GM18870 (cell line): ENCODE data around the gene DUOX2.

Experiments
- ATAC-seq: cut with Tn5 transposase; IDR thresholded peaks from one replicate; pipeline ENCODE4 v1.9.1; 2021; ENCODE audit warnings: moderate library complexity; ENCODE audit not compliant: unreplicated experiment

DUOX2 gene

GRCh38 chr15:45114076-45114750, at the start of gene DUOX2, which contains the start of gene DUOXA2:
TSS of gene DUOX2 (minus strand) at chr15:45114172. CDS start at chr15:45113411, 761 bp downstream.
TSS of gene DUOXA2 (plus strand) at chr15:45114326. CDS start at chr15:45114606, 280 bp downstream.
- no peak for ATAC-seq

- ATAC-seq, result no peak
Observed at GRCh38 chr15:45163508-45163856, 49.5 kb upstream of the DUOX2 start.

- no peak for ATAC-seq
Observed at GRCh38 chr15:45162771-45163507, 49.0 kb upstream of the DUOX2 start.

DNA sequence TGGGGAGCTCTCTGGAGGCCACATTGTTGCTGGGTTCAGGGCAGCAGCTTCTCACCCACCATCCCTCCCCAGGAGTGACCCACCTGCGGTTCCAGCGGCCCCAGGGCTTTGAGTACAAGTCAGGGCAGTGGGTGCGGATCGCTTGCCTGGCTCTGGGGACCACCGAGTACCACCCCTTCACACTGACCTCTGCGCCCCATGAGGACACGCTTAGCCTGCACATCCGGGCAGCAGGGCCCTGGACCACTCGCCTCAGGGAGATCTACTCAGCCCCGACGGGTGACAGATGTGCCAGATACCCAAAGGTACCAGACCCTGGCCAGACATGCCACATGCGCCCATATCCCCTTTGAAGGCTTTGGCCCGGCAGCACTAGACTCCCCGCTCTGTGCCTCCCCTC, 47.7 kb upstream of the DUOX2 start:
- no peak for ATAC-seq

DNA sequence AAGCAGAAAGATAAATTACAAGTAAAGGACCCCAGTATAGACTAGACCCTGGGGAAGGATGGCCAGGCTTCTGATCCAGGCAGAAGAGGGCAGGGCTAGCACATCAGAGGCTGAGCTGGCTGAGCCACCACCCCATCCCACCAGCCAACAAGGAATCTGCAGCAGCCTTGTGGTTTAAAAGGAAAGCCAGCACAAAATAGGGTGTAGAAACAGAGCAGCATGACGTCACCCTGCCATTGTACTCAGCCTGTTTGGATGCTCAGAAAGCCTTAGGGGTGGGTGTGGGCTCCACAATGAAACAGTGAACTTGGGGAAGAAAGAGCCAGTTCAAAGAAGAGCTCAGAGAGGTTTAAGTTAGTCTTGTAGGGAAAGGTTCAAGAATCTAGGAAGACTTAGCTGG, 44.0 kb upstream of the DUOX2 start:
- no peak for ATAC-seq

DNA sequence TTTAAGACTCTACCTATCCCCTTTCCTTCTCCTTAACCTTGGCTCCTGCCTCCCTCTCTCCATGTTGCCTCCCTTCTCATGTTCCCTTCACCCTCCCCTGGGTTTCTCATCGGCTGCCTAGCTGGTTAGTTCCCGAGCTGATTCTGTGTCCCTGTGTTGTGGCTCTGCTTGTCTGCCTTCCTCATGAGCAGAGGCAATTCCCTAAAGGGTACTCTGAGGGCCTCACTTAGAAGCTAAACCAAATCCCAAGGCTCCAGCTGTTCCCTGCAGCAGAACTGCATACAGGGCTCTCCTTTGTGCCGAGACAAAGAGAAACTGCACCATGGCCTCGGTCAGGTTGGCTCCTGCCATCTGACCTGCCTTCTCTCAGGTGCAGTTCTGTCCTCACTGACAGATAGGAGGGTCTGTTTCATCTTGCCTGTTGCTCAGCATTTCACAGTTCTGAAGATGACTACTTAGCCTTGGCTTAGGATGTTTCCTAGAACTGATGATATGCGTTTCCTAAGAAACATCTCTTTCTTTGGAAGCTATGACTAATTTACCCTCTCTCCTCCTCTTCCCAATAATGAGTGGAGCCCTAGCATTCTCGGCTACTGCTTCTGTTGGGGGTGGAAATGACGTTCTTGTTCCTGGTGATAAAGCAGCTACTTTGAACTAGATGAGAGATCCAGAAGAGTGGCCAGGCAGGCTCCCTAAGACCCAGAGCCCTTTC, 42.9 kb upstream of the DUOX2 start:
- no peak for ATAC-seq

DNA sequence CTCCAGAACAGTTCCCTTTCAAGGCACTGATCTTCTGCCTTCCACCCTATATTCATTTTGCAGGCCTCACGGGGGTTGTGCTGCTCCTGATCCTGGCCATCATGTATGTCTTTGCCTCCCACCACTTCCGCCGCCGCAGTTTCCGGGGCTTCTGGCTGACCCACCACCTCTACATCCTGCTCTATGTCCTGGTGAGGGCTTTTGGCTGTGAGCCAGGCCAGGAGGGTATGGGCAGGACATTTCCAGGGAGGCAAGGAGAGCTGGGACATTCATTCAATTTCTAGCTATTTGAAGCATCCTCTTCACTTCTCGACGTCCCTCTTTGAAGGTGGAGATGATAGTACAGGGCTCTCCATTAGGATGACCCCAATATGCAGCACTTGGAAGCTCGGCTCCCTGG, 41.8 kb upstream of the DUOX2 start:
- ATAC-seq, result no peak

GRCh38 chr15:45151998-45152828, 38.2 kb upstream of the DUOX2 start:
- ATAC-seq, result no peak

DNA sequence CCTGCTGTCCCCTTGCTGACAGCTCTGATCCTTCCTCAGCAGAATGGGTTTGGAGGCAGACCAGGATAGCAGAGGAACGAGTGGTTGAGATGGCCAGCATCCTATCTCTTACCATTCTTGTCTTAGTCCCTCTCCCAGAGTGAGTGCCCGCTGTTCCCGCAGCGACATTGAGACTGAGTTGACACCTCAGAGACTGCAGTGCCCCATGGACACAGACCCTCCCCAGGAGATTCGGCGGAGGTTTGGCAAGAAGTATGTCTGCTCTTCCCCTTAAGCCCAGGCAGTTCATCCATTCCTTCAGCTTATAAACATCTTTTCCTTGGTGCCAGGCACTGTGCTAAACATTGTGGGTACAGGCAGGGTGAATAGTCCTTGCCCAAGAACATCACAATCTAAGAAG, 37.0 kb upstream of the DUOX2 start:
- ATAC-seq, result no peak

DNA sequence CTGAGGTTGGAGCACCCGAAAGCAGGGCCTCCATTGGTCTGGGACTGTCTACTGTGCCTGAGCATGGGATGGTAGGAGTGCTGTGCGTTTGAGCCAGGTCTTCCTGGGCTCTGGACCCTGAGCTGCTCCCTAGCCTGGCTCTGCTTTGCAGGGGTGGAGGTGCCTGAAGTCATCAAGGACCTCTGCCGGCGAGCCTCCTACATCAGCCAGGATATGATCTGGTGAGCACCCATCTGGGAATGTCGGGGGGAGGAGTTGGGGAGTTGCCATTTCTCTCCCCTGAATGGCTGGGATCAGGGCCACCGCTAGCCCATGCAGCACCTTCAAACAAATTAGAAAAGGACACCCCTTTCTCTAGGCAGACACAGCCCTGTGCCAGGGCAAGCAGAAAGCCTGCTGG, 36.5 kb upstream of the DUOX2 start:
- ATAC-seq, result no peak

- ATAC-seq, result no peak
Observed at GRCh38 chr15:45149060-45149459, 35.1 kb upstream of the DUOX2 start.

GRCh38 chr15:45148076-45149059, 34.4 kb upstream of the DUOX2 start:
- no peak for ATAC-seq

- ATAC-seq, result no peak
Observed at GRCh38 chr15:45147606-45148005, 33.6 kb upstream of the DUOX2 start.

DNA sequence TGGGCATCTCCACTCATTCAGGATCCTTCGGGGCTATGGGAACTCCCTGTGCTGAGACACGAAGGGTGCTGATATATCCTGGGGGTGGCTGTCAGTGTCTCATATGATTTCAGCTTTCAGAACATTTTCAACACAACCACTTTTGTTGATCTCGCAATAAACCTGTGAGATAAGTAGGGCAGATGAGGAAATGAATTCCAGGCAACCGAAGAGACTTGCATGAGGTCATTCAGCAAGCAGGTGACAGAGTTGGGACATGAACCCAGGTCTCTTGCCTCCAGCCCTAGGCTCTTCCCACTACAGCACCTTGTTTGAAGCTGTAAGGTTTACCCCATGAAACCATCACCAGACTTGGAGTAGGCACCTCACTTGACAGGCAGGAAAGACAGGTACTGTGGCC, 32.4 kb upstream of the DUOX2 start:
- ATAC-seq, result no peak

- no peak for ATAC-seq
Observed at GRCh38 chr15:45144775-45145174, 30.8 kb upstream of the DUOX2 start.

- ATAC-seq, result no peak
Observed at GRCh38 chr15:45143946-45144345, 30.0 kb upstream of the DUOX2 start.

- no peak for ATAC-seq
Observed at GRCh38 chr15:45143056-45143455, 29.1 kb upstream of the DUOX2 start.

GRCh38 chr15:45141386-45141785, 27.4 kb upstream of the DUOX2 start:
- ATAC-seq, result no peak

DNA sequence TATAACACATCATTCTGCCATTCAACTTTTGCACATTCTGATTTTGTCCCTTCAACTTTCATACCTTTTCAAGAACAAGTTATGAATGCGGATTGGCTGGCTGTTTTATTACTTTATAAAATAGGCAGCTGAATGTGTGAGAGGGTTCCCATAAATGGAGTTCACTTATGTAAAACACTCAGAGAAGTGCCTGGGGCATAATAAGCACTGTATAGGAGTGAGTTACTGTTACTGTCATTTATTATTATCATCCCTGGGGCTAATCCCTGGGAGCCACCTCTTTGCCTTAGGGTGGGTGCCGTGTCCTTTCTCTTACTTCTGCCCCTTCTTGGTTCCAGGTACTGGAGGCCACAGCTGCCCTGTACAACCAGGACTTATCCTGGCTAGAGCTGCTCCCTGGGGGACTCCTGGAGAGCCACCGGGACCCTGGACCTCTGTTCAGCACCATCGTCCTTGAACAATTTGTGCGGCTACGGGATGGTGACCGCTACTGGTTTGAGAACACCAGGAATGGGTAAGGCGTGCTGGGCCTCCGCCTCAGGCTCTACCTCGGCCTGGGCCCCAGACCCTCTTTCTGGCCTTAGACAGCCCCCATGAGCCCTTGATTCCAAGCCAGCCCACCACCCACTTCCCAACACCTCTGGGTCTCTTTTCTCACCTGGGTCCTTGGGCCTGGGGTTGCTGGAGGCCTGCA, 26.7 kb upstream of the DUOX2 start:
- ATAC-seq, result no peak
